SH-SY5Y (cell line): Measurements from ENCODE around the gene SCEL.

Source experiments
- GATA2 ChIP-seq: IDR thresholded peaks from 2 replicates; pipeline ENCODE4 v1.6.1; 2011; ENCODE audit warnings: mild to moderate bottlenecking, low read depth, low read length
- GATA3 ChIP-seq: IDR thresholded peaks from 2 replicates; pipeline ENCODE4 v1.6.1; 2011; ENCODE audit warnings: low read depth, mild to moderate bottlenecking, low read length, moderate library complexity

DNA sequence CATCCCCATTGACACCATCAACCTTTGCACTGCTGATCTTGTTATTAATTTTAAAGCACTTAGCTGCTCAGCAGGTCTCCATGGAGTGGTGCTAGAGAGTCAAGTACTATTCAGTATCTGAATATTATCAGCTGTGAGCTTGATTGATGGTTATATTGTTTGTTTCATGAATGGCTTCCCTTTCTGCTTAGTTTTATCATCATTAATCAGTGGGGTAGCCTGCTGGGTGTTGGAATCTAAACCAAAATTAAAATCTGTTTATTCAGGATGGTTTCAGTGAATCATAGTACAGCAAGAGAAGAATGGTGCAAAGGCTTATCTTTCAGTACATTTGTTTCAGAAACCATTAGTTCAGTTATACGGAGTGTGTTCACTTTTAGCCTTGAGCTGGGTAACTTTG is 42.5 kb upstream of the SCEL start:
- no peak for TF ChIP-seq GATA2
- no peak for TF ChIP-seq GATA3
